ENCODE data around the gene VASP.

DNA sequence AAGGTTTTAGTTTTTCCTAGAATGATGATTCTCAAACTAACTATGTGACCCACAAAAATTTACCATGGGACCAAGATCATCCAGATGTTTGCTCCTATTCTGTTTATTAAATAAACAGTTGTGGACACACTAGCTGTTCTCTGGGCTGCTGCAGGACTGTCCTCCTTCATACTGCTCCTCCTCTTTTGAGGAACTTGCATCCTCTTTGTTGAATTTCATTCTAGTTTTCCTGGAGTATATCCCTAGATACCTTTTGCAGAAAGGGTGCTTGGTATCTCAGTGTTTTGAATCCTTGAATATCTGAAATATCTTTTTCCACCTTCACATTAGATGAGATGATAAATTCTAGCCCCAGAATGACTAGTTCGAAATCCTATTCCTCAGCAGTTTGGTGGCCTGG lies 24.1 kb downstream of the VASP start:
- TF ChIP-seq POLR2A (IDR thresholded peaks at IDR 0.05; ENCODE audit: extremely low read depth, insufficient read length) (no peak), MYC (IDR thresholded peaks at IDR 0.05; ENCODE audit: low read depth, low read length) (no peak)
- TF ChIP-seq, protein P1, sequence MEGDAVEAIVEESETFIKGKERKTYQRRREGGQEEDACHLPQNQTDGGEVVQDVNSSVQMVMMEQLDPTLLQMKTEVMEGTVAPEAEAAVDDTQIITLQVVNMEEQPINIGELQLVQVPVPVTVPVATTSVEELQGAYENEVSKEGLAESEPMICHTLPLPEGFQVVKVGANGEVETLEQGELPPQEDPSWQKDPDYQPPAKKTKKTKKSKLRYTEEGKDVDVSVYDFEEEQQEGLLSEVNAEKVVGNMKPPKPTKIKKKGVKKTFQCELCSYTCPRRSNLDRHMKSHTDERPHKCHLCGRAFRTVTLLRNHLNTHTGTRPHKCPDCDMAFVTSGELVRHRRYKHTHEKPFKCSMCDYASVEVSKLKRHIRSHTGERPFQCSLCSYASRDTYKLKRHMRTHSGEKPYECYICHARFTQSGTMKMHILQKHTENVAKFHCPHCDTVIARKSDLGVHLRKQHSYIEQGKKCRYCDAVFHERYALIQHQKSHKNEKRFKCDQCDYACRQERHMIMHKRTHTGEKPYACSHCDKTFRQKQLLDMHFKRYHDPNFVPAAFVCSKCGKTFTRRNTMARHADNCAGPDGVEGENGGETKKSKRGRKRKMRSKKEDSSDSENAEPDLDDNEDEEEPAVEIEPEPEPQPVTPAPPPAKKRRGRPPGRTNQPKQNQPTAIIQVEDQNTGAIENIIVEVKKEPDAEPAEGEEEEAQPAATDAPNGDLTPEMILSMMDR (IDR thresholded peaks at IDR 0.05; ENCODE audit: low read depth, low read length) = no peak
